CD4-positive, alpha-beta T cell treated with Interleukin-1 beta for 1 hour (primary cell): ENCODE measurements around the gene MUSK.
"Not testable (repeated sequence)": the region's sequence is repeated elsewhere in the genome, so short reads cannot be mapped to it uniquely, and the experiment has no call there.

Experiments
- DNase-seq, 2 donors: peaks; one replicate each; pipeline ENCODE4 v3.0.0-alpha.2; 2020 to 2022

MUSK gene

GRCh38 chr9:110765926-110766325 lies 97.3 kb downstream of the MUSK start:
- DNase-seq: no peak

DNA sequence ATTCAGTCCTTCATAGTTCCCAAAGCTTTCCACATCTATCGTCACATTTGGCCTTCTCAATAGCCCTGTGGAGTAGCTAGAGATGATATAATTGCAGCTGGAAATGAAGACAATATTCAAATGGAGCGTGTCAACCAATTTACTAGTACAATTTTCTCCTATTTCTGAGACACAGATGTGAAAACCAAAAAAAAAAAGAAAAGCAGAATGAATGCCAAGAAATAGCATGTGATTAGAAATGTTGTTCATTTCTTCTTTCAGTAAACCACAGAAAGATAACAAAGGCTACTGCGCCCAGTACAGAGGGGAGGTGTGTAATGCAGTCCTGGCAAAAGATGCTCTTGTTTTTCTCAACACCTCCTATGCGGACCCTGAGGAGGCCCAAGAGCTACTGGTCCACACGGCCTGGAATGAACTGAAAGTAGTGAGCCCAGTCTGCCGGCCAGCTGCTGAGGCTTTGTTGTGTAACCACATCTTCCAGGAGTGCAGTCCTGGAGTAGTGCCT lies 99.0 kb downstream of the MUSK start:
- DNase-seq: no peak

- no peak for DNase-seq
Observed at GRCh38 chr9:110768886-110769285, 100.3 kb downstream of the MUSK start.

GRCh38 chr9:110769667-110770066 lies 101.1 kb downstream of the MUSK start:
- DNase-seq: no peak

- no peak for DNase-seq
Observed at GRCh38 chr9:110775724-110776123, 107.1 kb downstream of the MUSK start.

DNA sequence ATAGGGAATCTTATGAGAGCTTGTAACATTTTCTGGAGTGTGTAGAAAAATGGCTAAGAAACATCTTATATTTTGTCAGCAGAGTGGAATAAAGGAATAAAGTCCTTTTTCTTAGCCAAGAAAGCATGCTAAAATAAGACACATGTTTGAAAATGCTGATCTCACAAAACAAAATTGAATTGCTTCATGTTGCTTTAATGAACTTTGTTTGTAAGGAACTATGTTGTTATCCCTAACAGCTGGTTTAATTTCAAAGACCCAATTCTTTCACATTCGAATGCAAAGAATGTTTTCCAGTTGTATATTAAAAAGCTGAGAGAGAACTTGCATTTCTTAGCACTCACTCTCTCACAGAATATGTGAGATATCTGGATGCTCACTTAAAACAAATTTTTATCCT lies 107.6 kb downstream of the MUSK start:
- DNase-seq: no peak

DNA sequence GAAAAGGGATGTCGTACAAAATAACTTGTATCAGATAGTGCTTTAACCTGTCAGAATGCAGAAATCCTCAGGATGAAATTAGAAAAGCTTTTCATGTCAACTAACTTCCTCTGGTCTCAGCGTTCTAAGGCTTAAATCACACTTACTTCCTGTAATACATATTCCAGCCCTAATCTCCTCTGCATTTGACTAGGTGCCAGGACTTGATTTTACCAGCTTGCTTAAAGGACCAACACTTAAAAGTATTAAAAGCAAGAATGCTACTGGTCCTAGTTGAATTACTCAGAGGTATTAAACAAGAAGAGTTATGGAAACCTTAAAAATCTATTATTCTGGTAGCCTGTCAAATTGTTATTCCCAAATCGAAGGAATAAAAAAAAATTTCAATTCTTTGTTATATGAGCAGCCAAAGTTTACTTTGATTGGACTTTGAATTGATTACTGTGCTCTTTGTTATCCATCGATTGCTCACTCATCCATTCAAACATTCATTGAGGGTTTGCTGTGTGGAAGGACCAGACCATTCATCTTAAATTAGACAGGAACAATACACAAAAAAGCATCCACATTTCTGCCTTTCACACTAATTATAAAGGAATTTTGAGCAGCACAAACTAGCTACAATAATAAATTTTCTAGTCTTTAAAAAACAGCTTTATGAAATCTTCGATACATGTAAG lies 108.7 kb downstream of the MUSK start:
- no peak for DNase-seq

GRCh38 chr9:110777876-110778215 lies 109.3 kb downstream of the MUSK start:
- DNase-seq: no peak

- DNase-seq: no peak
Observed at GRCh38 chr9:110782701-110783100, 114.1 kb downstream of the MUSK start.

GRCh38 chr9:110784309-110784708 lies 115.7 kb downstream of the MUSK start:
- DNase-seq: no peak

DNA sequence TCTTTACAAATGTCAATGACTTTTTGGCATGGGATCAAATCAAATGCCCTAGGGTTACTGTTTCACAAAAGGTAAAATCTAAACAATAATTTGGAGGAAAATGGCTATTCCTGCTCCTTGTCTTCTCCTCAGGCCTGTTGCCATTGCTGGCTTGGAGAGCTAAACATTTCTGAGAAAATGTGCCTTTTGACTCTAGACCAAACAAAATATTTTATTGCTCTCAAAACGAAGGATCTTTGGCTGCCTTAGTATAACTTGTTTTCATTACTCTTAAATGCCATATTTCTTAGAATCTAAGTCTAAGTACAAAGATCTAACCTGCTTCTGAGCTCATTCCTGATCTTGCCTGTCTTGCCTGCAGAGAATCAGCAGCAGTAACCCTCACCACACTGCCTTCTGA lies 116.6 kb downstream of the MUSK start:
- no peak for DNase-seq

- DNase-seq: not testable (repeated sequence)
Observed at GRCh38 chr9:110788396-110788795, 119.8 kb downstream of the MUSK start.

- DNase-seq: no peak
Observed at GRCh38 chr9:110788871-110789270, 120.3 kb downstream of the MUSK start.

- DNase-seq: no peak
Observed at GRCh38 chr9:110797611-110798010, 129.0 kb downstream of the MUSK start.

DNA sequence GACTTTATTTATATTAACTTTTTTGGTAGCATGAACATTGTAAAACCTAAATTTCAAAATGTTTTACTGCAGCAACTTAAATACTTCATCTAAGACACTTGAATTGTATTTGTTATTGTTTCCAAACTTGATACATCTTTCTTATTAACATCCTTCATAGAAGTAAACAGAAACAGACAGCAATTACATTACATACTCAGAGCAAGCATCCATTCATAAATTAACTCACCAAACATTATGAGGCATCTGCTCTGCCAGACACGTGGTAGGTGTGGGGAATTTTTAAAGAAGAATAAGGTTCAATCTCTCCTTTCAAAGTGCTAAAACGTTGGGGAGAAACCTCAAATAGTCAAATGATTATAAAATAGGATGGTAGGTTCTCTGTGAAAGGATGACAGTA lies 130.8 kb downstream of the MUSK start:
- no peak for DNase-seq

DNA sequence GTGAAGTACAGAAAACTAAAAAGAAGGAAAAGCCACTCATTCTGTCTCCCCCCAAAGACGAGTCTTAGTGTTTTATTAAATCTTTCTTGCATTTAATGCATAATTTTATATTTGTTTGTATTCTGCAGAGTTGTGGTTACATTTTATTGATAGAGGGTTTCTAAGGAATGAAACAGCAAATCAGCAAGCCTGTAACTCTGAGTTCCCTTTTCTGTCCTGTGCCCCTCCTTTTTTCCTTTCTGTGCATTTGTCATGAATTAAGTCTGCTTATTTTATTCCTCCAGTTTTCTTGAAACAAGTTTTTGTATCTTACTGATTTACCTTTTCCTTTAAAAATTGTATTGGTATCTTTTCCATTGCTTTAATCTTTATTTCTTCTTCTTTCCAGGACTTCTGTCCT lies 132.8 kb downstream of the MUSK start:
- DNase-seq: no peak

DNA sequence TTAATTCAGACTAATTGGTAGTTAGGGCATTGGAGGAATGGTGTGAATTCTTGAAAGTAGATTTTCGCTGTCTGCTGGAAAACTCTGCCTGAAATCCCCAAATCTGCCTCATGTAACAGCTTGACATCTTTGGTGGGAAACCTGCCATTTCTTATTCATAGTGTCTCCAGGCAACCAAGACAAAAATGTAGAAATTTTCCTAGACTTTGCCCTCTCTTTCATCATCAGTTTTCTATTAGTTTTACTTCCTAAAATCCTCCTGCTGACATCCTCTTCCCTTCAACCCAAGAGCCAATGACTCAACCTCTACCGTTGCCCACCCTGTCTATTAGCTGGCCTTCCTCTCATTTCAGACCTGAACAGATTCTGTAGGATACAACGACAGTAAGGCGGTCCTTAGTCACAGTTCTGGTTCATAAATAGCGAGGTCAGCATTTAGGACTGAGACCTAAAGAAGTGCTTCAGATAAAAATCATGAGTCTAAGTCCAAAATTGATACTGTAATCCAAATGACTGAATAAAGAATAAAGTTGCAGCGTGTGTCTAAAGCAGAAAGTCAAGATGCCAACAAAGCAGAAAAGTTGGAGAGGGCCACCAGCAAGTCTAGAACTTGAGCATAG lies 133.9 kb downstream of the MUSK start:
- peak in 1 of 2 donors; percentile 6 for DNase-seq

- no peak for DNase-seq
Observed at GRCh38 chr9:110807956-110808598, 139.5 kb downstream of the MUSK start.

DNA sequence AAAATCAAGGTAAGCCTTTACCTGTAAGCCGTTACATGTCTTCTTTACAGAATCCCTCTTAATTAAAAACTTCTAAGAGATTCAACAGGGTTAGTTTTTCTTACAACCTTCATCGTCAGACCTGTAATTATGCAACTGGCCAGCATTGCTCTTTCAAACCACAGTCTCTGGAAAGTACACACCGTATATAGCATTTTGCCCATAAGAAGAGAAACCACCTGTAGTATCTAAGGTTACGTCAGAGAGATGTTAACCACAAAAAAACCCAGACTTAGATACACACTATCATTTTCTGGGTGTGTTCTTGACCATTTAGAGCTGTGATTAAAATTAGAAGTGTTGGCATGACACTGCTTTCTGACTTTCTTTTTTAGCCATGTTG lies 140.0 kb downstream of the MUSK start:
- DNase-seq: no peak

DNA sequence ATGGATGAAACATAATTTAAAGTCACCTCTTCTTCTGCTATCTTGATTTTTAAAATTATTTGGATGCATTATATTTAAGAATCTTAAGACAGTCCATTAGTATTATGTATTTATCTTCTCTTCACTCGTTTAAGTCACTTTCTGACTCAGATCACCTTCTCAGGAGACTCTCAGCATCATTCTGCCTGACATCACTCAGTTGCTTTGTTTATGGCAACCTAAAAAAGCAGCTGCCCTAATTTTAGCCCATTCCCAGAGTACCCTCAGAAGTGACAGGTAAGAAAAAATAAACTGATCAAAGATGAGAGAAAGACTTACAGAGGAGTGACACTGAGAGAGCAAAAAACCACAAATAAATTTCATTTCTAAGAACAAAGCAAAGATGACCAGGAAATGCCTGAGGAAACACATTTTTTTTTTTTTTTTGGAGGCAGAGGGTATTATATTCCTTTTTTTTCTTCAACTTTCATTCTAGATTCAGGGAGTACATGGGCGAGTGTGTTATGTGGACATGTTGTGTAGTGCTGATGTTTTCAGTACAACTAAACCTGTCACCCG lies 140.5 kb downstream of the MUSK start:
- no peak for DNase-seq

GRCh38 chr9:110810262-110810976 lies 141.8 kb downstream of the MUSK start:
- no peak for DNase-seq

GRCh38 chr9:110812886-110813285 lies 144.3 kb downstream of the MUSK start:
- no peak for DNase-seq

DNA sequence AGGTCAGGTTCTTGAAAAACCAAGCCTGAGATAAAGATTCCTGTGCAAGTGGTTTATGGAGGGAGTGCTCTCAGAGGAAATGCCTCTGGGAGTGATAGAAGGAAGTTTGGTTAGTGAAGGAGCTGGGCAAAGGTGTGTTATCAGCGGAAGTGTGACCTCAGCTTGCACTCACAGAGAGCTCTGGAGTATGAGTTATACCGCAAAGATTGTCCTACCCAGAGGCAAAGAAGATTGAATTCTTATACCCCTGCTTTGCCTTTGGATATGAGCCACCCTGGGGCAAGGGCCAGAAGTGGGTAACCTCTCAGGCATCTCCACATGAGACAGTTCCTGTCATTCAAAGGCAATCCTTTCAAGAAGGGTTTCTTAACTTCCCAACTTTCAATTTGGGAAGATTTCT lies 145.6 kb downstream of the MUSK start:
- DNase-seq: no peak
